Colonic mucosa (tissue), 4 donors: Measurements from ENCODE around the gene PPFIA4. TPM values are rescaled to one million over a fixed set of nuclear protein-coding genes. Genes with fewer than 3 reads are reported as not detected.

Experiments used
- DNase-seq: peaks from one replicate; pipeline ENCODE4 v3.0.0-alpha.2; 2020
- H3K27ac ChIP-seq: fragments of 200-600 bp; one replicate; pipeline ENCODE4 v1.8.0; 2021
- H3K27me3 ChIP-seq: fragments of 200-600 bp; one replicate; pipeline ENCODE4 v1.8.0; 2021
- H3K36me3 ChIP-seq: fragments of 200-600 bp; one replicate; pipeline ENCODE4 v1.8.0; 2021
- H3K4me1 ChIP-seq: fragments of 200-600 bp; one replicate; pipeline ENCODE4 v1.8.0; 2021; ENCODE audit warnings: mild to moderate bottlenecking
- H3K4me3 ChIP-seq: fragments of 200-600 bp; one replicate; pipeline ENCODE4 v1.8.0; 2021
- H3K9ac ChIP-seq, 2 donors: one replicate each; pipeline ENCODE4 v1.7.0; 2013; ENCODE audit warnings: control low read depth in 2 of 2, low read depth in 2 of 2, low read length in 2 of 2
- H3K9me3 ChIP-seq: fragments of 200-600 bp; one replicate; pipeline ENCODE4 v1.8.0; 2021
- CTCF ChIP-seq: fragments of 200-600 bp; IDR thresholded peaks from one replicate; pipeline ENCODE4 v1.8.0; 2022; ENCODE audit warnings: antibody characterized with exemption, mild to moderate bottlenecking
- intact Hi-C: fragments of 100-400 bp; cut with DNase I; formaldehyde crosslinking; loops from one replicate; pipeline ENCODE4 v1.14.1; 2022
- total RNA-seq, 2 donors: library from RNA; stranded (reverse); fragmentation: NEBNext Ultra II Directional in 1 of 2; extraction: Animal tissue kit (Norgen Biotek cat#: 25700) in 1 of 2; gene quantifications; one replicate each; pipeline ENCODE4 v1.2.1, GENCODE V29; 2021
- donor health status: healthy.
- donor health status: DM: no; HTN: no; CAD: no.
- donor health status: DM: no; HTN: no; CAD: no.

Gene PPFIA4
- total RNA-seq, 2 donors from 2014 or later, result 1.6 to 7.3 TPM

GRCh38 chr1:203033287-203033686 is 7.0 kb downstream of the PPFIA4 start:
- Histone ChIP-seq H3K27me3 (no peaks in the 10 kb centered on the region), H3K27ac (no peak overlapping the region), H3K36me3 (no peaks in the 10 kb centered on the region), H3K4me1 (no peaks in the 10 kb centered on the region), H3K9me3 (no peaks in the 10 kb centered on the region), H3K9ac (no peak overlapping the region), H3K4me3 (no peak overlapping the region)
- DNase-seq, result no peak
- no peak for TF ChIP-seq CTCF
- intact Hi-C loops, result no loop called here

GRCh38 chr1:203033917-203034316 is 7.6 kb downstream of the PPFIA4 start:
- no peak overlapping the region for H3K27ac ChIP-seq
- no peak overlapping the region for H3K9ac ChIP-seq
- DNase-seq, result no peak
- H3K4me1 ChIP-seq, result no peaks in the 10 kb centered on the region
- H3K36me3 ChIP-seq, result no peaks in the 10 kb centered on the region
- no peak for TF ChIP-seq CTCF
- no peak overlapping the region for H3K4me3 ChIP-seq
- intact Hi-C loops, result no loop called here
- H3K27me3 ChIP-seq, result no peaks in the 10 kb centered on the region
- H3K9me3 ChIP-seq, result no peaks in the 10 kb centered on the region

- Histone ChIP-seq H3K27ac (no peak overlapping the region), H3K27me3 (no peaks in the 10 kb centered on the region), H3K36me3 (no peaks in the 10 kb centered on the region), H3K9ac (no peak overlapping the region), H3K4me3 (no peak overlapping the region), H3K4me1 (no peaks in the 10 kb centered on the region), H3K9me3 (no peaks in the 10 kb centered on the region)
- TF ChIP-seq CTCF, result no peak
- intact Hi-C loops, result loop anchor here (5.0 kb wide), 1 partner anchor 233 kb away; no protein-coding TSS in a partner anchor
- DNase-seq, result no peak
Measured at GRCh38 chr1:203034422-203035110, 8.3 kb downstream of the PPFIA4 start.

DNA sequence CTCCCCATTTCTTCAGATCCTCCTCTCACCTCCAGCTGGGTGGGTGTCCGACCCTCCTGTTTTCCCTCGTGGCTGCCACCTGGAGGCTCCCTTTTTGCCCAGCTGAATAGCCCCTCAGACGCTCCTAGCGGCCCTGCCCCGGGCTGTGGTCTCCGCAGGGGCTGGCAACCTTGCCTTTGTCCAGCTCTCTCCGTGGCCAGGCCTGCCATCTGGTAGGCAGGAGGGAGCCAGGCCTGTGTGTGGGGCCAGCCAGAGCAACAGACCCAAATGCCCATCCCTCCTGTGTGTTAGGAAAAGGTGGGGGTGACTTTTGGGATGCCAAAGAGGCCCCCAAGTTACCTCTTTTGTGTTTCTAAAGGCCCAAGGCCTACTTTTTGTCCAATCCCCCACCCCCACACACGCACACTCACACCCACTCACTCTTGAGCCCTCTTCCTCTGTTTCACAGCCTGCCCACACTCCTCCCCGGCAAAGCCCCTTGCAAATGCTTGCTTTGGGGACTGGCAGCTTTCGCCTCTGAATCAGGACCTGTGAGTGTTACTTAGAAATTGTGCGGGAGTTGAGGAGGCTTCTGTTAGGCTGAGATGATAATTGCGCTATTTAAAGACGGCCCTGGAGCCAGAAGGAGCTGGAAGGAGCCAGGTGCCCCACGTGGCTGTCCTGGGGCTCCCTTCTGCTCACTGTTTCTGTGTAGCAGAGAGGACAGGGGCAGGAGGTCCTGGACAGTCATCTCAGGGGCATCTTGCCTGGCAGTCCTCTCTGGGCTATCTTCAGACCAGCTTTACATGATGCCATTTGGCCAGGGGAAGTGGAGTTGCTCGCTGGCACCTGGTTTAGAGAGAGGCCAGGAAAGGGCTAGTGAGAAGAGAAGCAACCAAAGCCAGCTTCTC is 9.1 kb downstream of the PPFIA4 start:
- TF ChIP-seq CTCF, result no peak
- H3K27me3 ChIP-seq, result no peaks in the 10 kb centered on the region
- H3K4me3 ChIP-seq, result no peak overlapping the region
- no peaks in the 10 kb centered on the region for H3K9me3 ChIP-seq
- H3K4me1 ChIP-seq, result no peaks in the 10 kb centered on the region
- no peaks in the 10 kb centered on the region for H3K36me3 ChIP-seq
- no peak overlapping the region for H3K9ac ChIP-seq
- intact Hi-C loops, result loop anchor here (5.0 kb wide), 1 partner anchor 232 kb away; no protein-coding TSS in a partner anchor
- no peak overlapping the region for H3K27ac ChIP-seq
- DNase-seq, result no peak

GRCh38 chr1:203036135-203036534 is 9.8 kb downstream of the PPFIA4 start:
- no peak overlapping the region for H3K4me3 ChIP-seq
- no peak overlapping the region for H3K9ac ChIP-seq
- DNase-seq, result no peak
- no peaks in the 10 kb centered on the region for H3K36me3 ChIP-seq
- no peaks in the 10 kb centered on the region for H3K27me3 ChIP-seq
- H3K9me3 ChIP-seq, result no peaks in the 10 kb centered on the region
- H3K4me1 ChIP-seq, result no peaks in the 10 kb centered on the region
- no peak for TF ChIP-seq CTCF
- no peak overlapping the region for H3K27ac ChIP-seq
- intact Hi-C loops, result loop anchor here (5.0 kb wide), 1 partner anchor 231 kb away; no protein-coding TSS in a partner anchor
